HepG2 (cell line): ENCODE data around the gene MTSS2. TPM values are rescaled to one million over a fixed set of nuclear protein-coding genes. Genes with fewer than 3 reads are reported as not detected.

Experiments used
- AHR ChIP-seq: IDR thresholded peaks from 2 replicates; pipeline ENCODE4 v1.6.1; 2018; ENCODE audit warnings: missing genetic modification reagents, missing compliant biosample characterization
- AKAP8 ChIP-seq: sonication (generic); formaldehyde crosslinking; IDR thresholded peaks from 2 replicates; pipeline ENCODE4 v1.5.1; 2020; ENCODE audit warnings: mild to moderate bottlenecking, missing genetic modification reagents
- ARNT2 ChIP-seq: sonication (generic); formaldehyde crosslinking; IDR thresholded peaks from 2 replicates; pipeline ENCODE4 v1.8.0; 2022; ENCODE audit warnings: mild to moderate bottlenecking, low read depth, missing genetic modification reagents, moderate library complexity
- CBX1 ChIP-seq: IDR thresholded peaks from one replicate; pipeline ENCODE4 v1.6.1; 2016; ENCODE audit warnings: antibody characterized with exemption, low read depth
- EHMT2 ChIP-seq: fragments of 200-600 bp; sonication (generic); IDR thresholded peaks from 2 replicates; pipeline ENCODE4 v1.7.0; 2017; ENCODE audit warnings: antibody characterized with exemption, low read depth, low read length, borderline replicate concordance
- HMG20B ChIP-seq: conservative IDR thresholded peaks from 2 replicates; pipeline ENCODE4 v1.6.1; 2016; ENCODE audit warnings: missing genetic modification reagents, missing compliant biosample characterization
- IKZF4 ChIP-seq: sonication (generic); formaldehyde crosslinking; IDR thresholded peaks from 2 replicates; pipeline ENCODE4 v1.5.1; 2020; ENCODE audit warnings: borderline replicate concordance, mild to moderate bottlenecking, low read depth, missing genetic modification reagents; ENCODE audit errors: not compliant biosample characterization
- JUND ChIP-seq: sonication (generic); formaldehyde crosslinking; IDR thresholded peaks from 2 replicates; pipeline ENCODE4 v1.8.0; 2022; ENCODE audit warnings: mild to moderate bottlenecking, missing genetic modification reagents
- MIER2 ChIP-seq: IDR thresholded peaks from 2 replicates; pipeline ENCODE4 v1.6.1; 2016; ENCODE audit warnings: missing biosample characterization, missing genetic modification reagents
- SIX1 ChIP-seq: sonication (generic); formaldehyde crosslinking; IDR thresholded peaks from 2 replicates; pipeline ENCODE4 v1.4.0; 2020; ENCODE audit warnings: missing genetic modification reagents, borderline replicate concordance
- STAT5B ChIP-seq: sonication (generic); formaldehyde crosslinking; IDR thresholded peaks from 2 replicates; pipeline ENCODE4 v1.4.0; 2020; ENCODE audit warnings: missing genetic modification reagents
- ZNF232 ChIP-seq: sonication (generic); formaldehyde crosslinking; IDR thresholded peaks from 2 replicates; pipeline ENCODE4 v1.4.0; 2020; ENCODE audit warnings: missing genetic modification reagents, borderline replicate concordance
- ZNF720 ChIP-seq: sonication (generic); formaldehyde crosslinking; IDR thresholded peaks from 2 replicates; pipeline ENCODE4 v1.4.0; 2020; ENCODE audit warnings: missing genetic modification reagents
- ZNF749 ChIP-seq: sonication (generic); formaldehyde crosslinking; IDR thresholded peaks from 2 replicates; pipeline ENCODE4 v1.8.0; 2022; ENCODE audit warnings: mild to moderate bottlenecking, missing genetic modification reagents, moderate library complexity, borderline replicate concordance
- polyA plus RNA-seq, 8 experiments: library from polyadenylated mRNA; depleted of rRNA in 3 of 8; stranded (reverse) in 7 of 8; unstranded in 1 of 8; fragments of >200 nt; fragmentation: Illumina TruSeq in 4 of 8; extraction: Trizol in 4 of 8; gene quantifications; 2 replicates each; pipeline versions ENCODE4 v1.2.1 to v1.2.3, GENCODE V29; 2011 to 2016; ENCODE audit warnings: low read depth in 4 of 8, missing spikeins in 1 of 8, mixed read lengths in 1 of 8; ENCODE audit not compliant: insufficient read depth in 1 of 8
- total RNA-seq, 5 experiments: library from RNA; depleted of rRNA; stranded (reverse); fragments of >200 nt; fragmentation: Illumina TruSeq; extraction: Trizol; gene quantifications; 2 replicates each; pipeline ENCODE4 v1.2.3, GENCODE V29; 2016; ENCODE audit warnings: low read depth in 1 of 5
- TF ChIP-seq, protein P1 (sequence below): sonication (generic); IDR thresholded peaks from 2 replicates; pipeline ENCODE4 v1.6.1; 2016; ENCODE audit warnings: low read depth, borderline replicate concordance
- TF ChIP-seq, protein P2 (sequence below): sonication (generic); formaldehyde crosslinking; IDR thresholded peaks from 2 replicates; pipeline ENCODE4 v1.5.0; 2020; ENCODE audit warnings: missing genetic modification reagents
- TF ChIP-seq, protein P3 (sequence below): sonication (generic); formaldehyde crosslinking; IDR thresholded peaks from 2 replicates; pipeline ENCODE4 v1.5.0; 2020; ENCODE audit warnings: missing genetic modification reagents, mild to moderate bottlenecking, borderline replicate concordance
- TF ChIP-seq, protein P4 (sequence below): sonication (generic); formaldehyde crosslinking; IDR thresholded peaks from 2 replicates; pipeline ENCODE4 v1.5.0; 2020; ENCODE audit warnings: mild to moderate bottlenecking, missing genetic modification reagents
- TF ChIP-seq, protein P5 (sequence below): IDR thresholded peaks from 2 replicates; pipeline ENCODE4 v1.6.1; 2016; ENCODE audit warnings: low read depth, borderline replicate concordance
- TF ChIP-seq, protein P6 (sequence below): sonication (generic); formaldehyde crosslinking; conservative IDR thresholded peaks from 2 replicates; pipeline ENCODE4 v1.4.0; 2020; ENCODE audit warnings: missing genetic modification reagents
- TF ChIP-seq, protein P7 (sequence below): IDR thresholded peaks from 2 replicates; pipeline ENCODE4 v1.6.1; 2016; ENCODE audit warnings: missing compliant biosample characterization, missing genetic modification reagents, borderline replicate concordance
- TF ChIP-seq, protein P8 (sequence below): conservative IDR thresholded peaks from 2 replicates; pipeline ENCODE4 v1.6.1; 2018; ENCODE audit warnings: missing genetic modification reagents

Gene MTSS2
- total and polyA plus RNA-seq, 2 of the 13 experiments (the other 11 are each of a cell fraction or from before 2014, with no cell fraction given): 132 to 242 TPM

DNA sequence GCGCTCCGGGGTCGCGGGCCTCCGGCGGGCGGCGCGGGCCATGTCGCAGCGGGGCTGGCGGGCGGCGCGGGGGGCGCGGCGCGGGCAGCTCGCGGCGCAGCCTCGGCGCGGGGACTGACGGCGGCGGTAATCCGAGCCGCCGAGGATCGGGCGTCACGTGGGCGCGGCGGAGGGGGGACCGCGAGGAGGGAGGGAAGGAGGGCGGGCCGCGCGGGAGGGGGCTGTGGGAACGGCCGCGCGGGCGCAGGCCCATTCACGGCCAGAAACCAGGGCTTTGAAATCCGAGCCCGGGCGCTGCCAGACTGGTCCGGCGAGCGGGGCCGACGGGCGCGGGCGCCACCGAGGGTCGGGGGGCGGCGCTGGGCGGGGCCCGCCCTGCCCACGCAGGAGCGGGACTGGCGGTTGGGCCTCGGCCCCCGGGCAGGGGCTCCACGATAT is at the start of gene MTSS2 (continued):
- TF ChIP-seq ZNF720 (CRISPR knock-in tag) (no peak), MIER2 (CRISPR knock-in tag) (no peak), IKZF4 (CRISPR knock-in tag) (no peak), SIX1 (peak; percentile 89), STAT5B (CRISPR knock-in tag) (no peak), EHMT2 (no peak), CBX1 (no peak), ZNF749 (peak; percentile 31; the same call in 1 of the 2 replicates), HMG20B (CRISPR knock-in tag) (no peak), ARNT2 (CRISPR knock-in tag) (peak; percentile 71; the same call in 1 of the 2 replicates), AHR (CRISPR knock-in tag) (no peak), JUND (CRISPR knock-in tag) (no peak), ZNF232 (CRISPR knock-in tag) (no peak), AKAP8 (CRISPR knock-in tag) (0 out of 2 replicates have a peak, but pooled peaks have one; percentile 66)
- TF ChIP-seq, protein P1, sequence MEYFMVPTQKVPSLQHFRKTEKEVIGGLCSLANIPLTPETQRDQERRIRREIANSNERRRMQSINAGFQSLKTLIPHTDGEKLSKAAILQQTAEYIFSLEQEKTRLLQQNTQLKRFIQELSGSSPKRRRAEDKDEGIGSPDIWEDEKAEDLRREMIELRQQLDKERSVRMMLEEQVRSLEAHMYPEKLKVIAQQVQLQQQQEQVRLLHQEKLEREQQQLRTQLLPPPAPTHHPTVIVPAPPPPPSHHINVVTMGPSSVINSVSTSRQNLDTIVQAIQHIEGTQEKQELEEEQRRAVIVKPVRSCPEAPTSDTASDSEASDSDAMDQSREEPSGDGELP: no peak
- TF ChIP-seq, protein P2, sequence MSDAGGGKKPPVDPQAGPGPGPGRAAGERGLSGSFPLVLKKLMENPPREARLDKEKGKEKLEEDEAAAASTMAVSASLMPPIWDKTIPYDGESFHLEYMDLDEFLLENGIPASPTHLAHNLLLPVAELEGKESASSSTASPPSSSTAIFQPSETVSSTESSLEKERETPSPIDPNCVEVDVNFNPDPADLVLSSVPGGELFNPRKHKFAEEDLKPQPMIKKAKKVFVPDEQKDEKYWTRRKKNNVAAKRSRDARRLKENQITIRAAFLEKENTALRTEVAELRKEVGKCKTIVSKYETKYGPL: no peak
- TF ChIP-seq, protein P3, sequence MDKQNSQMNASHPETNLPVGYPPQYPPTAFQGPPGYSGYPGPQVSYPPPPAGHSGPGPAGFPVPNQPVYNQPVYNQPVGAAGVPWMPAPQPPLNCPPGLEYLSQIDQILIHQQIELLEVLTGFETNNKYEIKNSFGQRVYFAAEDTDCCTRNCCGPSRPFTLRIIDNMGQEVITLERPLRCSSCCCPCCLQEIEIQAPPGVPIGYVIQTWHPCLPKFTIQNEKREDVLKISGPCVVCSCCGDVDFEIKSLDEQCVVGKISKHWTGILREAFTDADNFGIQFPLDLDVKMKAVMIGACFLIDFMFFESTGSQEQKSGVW (CRISPR knock-in tag): no peak
- TF ChIP-seq, protein P4, sequence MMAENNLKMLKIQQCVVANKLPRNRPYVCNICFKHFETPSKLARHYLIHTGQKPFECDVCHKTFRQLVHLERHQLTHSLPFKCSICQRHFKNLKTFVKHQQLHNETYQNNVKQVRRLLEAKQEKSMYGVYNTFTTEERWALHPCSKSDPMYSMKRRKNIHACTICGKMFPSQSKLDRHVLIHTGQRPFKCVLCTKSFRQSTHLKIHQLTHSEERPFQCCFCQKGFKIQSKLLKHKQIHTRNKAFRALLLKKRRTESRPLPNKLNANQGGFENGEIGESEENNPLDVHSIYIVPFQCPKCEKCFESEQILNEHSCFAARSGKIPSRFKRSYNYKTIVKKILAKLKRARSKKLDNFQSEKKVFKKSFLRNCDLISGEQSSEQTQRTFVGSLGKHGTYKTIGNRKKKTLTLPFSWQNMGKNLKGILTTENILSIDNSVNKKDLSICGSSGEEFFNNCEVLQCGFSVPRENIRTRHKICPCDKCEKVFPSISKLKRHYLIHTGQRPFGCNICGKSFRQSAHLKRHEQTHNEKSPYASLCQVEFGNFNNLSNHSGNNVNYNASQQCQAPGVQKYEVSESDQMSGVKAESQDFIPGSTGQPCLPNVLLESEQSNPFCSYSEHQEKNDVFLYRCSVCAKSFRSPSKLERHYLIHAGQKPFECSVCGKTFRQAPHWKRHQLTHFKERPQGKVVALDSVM (CRISPR knock-in tag): peak; percentile 13; the same call in 1 of the 2 replicates
- TF ChIP-seq, protein P5, sequence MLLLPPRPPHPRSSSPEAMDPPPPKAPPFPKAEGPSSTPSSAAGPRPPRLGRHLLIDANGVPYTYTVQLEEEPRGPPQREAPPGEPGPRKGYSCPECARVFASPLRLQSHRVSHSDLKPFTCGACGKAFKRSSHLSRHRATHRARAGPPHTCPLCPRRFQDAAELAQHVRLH (CRISPR knock-in tag): no peak
- TF ChIP-seq, protein P6, sequence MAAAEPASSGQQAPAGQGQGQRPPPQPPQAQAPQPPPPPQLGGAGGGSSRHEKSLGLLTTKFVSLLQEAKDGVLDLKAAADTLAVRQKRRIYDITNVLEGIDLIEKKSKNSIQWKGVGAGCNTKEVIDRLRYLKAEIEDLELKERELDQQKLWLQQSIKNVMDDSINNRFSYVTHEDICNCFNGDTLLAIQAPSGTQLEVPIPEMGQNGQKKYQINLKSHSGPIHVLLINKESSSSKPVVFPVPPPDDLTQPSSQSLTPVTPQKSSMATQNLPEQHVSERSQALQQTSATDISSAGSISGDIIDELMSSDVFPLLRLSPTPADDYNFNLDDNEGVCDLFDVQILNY (CRISPR knock-in tag): peak; percentile 48; the same call in 1 of the 2 replicates
- TF ChIP-seq, protein P7, sequence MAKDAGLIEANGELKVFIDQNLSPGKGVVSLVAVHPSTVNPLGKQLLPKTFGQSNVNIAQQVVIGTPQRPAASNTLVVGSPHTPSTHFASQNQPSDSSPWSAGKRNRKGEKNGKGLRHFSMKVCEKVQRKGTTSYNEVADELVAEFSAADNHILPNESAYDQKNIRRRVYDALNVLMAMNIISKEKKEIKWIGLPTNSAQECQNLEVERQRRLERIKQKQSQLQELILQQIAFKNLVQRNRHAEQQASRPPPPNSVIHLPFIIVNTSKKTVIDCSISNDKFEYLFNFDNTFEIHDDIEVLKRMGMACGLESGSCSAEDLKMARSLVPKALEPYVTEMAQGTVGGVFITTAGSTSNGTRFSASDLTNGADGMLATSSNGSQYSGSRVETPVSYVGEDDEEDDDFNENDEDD (CRISPR knock-in tag): peak; percentile 86; the same call in 1 of the 2 replicates
- TF ChIP-seq, protein P8, sequence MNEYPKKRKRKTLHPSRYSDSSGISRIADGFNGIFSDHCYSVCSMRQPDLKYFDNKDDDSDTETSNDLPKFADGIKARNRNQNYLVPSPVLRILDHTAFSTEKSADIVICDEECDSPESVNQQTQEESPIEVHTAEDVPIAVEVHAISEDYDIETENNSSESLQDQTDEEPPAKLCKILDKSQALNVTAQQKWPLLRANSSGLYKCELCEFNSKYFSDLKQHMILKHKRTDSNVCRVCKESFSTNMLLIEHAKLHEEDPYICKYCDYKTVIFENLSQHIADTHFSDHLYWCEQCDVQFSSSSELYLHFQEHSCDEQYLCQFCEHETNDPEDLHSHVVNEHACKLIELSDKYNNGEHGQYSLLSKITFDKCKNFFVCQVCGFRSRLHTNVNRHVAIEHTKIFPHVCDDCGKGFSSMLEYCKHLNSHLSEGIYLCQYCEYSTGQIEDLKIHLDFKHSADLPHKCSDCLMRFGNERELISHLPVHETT: 0 out of 2 replicates have a peak, but pooled peaks have one; percentile 41
